ENCODE data around the gene APOL2.
A peak's percentile ranks its signal among the peaks of the same experiment; 100 is the strongest.
"Not testable (repeated sequence)": the region's sequence is repeated elsewhere in the genome, so short reads cannot be mapped to it uniquely, and the experiment has no call there.

APOL2 gene

DNA sequence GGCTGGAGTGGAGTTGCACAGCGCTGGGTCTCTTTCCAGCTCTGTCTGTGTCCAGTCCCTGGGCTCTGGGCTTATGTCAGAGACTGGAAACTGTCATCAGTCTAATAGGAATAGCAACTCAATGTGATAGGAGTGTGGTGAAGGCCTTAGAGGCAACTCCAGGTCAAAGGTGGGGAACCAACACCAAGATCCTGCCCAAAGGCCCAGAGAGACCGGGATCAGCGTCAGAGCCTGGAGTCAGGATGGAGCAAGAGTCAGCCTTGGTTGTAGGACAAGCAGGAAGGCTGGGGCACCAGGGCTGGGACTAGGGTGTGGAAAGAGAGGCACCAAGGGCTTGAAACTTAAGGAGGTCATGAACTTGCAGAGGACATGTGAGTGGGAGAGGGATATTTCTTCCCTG lies 23.0 kb upstream of the APOL2 start:
- not testable (repeated sequence) for DNase-seq

DNA sequence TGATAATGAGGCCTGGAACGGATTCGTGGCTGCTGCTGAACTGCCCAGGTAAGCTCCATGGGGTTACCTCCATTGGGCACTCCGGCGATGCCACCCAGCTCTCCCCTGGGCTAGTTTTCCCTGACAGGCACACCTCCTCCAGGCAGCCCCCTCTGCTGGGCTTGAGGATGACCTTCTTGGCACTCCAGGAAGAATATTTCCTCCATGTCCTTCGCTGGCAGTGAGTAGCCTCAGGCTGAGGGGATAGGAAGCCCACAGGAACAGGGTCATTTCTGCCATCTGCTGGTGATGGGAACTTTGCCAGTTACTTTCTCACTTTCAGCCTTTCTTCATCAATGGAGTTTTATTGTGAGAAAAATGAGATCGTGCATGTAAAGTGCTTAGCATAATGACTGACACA lies 22.3 kb upstream of the APOL2 start:
- DNase-seq: not testable (repeated sequence)

DNA sequence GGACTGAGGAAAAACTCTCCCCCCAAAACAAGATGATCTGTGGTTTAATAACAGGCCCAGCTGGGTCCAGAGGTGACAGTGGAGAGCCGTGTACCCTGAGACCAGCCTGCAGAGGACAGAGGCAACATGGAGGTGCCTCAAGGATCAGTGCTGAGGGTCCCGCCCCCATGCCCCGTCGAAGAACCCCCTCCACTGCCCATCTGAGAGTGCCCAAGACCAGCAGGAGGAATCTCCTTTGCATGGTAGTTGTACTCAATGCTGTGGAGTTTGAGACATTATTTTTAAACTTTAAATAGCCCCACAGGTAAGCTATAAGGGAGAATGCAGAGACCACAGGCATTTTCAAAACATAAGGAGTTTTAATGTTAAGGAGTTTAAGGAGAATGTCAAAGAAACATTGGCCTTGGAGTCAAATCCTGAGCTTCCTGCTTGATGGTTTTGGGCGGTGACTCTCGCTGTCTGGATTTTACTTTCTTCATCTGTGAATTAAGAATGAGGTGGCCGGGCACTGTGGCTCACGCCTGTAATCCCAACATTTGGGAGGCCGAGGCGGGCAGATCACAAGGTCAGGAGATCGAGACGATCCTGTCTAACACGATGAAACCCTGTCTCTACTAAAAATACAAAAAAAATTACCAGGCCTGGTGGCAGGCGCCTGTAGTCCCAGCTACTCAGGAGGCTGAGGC lies 20.4 kb upstream of the APOL2 start:
- DNase-seq: no peak

DNA sequence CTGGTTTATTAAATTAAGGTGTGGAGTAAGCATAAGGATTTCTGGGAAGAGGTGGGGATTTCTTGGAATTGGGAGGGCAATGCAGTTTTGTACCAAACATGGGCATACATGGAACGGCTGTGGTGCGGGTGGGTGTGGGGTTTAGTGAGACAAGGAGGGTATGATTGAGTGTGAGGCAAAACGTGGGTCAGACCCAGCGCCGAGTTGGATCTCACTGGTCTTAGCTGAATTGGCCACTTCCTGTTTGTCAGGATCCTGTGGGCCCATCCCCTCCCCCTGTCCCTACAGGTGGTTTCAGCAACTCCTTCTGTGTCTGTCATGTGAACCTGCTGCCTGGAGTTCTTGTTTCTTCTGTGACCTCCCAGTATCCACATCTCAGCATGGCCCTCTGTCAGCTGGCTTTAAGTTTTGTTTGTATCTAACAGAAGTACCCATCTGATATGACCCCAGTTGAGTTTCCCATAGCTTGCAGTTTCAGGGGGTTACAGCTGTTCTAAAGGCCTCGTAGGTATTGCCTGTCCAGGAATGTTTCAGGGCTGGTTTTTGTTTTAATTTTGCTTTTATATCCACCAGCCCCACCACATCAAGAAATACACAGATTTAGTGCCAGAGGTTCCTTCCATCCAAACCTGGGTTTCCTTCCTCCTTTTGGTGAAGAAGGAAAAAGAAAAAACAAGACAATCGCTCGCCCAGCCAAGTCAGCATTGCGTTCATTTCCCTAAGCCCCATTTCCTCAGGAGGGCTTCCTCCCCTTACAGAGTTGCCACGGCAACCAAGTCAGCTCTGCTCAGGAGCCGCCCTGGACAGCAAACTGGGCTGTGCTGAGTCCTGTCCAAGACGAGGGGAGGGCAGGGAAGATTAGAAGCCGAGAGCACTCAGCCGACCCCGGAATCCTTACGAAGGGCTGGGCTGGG lies 19.6 kb upstream of the APOL2 start:
- DNase-seq: peak; percentile 62

DNA sequence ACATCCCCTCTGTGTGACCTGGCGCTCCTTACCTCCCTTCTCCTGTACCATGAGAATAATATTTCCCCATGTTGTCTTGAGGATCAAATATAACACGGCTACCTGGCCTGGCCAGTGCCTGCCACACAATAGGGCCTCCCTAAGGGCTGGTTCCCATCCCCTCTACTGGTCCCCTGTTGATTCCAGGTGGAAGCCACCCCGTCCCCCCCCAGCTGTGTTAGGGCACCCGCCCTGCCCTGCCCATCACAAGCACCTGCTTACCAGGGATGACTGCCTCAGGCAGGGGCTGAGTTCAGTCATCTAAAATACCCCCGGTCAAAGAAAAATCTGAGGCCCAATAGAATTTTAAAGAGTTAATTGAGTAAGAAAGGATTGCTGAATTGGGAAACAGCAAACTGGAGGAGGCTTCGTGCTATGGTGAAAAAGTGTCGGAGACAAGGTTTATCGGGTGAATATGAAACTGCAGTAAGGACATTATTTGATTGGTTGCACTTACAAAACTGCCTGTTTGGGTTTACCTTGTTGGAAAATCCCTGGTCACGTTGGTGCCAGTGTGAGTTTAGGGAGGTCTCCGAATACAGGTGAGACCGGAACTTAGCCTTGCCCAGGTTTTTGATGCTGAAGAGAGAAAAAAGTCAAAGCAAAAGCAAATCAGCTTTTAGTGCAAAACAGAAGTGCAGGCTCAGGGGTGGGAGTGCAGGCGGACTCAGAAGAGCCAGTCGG lies 18.8 kb upstream of the APOL2 start:
- no peak for DNase-seq

DNA sequence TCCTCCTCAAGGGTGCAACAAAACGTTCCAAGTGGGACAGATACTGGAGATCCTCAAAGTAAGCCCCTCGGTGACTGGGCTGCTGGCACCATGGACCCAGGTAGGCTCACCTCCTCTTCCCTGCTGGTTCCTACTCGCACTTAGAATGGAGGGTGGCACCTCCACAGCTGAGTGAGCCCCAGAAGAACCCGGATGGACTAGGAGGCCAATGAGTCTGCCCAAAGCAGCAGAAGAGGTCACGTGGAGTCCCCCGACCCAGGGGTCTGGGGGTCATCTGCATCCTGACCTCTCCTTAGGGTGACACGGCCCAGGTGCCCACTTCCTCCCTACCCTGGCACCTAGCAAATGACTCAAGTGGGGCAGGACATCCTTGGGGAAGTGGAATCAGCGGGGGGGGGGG lies 18.0 kb upstream of the APOL2 start:
- no peak for DNase-seq

DNA sequence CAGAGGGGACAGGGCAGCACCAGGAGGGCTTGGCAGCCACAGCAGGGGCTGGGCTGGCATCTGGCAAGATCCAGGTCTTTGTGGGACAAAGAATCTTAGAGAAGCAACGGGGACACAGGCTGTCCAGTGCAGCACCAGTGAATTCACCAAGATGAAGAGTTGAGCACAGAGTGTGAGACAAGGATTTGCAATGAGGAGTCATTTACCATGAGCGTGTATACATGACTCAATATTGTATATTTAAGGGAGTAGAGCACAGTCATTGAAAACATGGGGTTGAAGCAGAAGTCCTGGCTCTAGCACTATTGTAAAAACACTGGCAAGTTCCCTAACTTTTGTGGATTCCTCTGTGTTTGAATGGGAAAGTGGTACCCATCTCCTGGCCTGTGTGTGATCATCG lies 17.2 kb upstream of the APOL2 start:
- no peak for DNase-seq

DNA sequence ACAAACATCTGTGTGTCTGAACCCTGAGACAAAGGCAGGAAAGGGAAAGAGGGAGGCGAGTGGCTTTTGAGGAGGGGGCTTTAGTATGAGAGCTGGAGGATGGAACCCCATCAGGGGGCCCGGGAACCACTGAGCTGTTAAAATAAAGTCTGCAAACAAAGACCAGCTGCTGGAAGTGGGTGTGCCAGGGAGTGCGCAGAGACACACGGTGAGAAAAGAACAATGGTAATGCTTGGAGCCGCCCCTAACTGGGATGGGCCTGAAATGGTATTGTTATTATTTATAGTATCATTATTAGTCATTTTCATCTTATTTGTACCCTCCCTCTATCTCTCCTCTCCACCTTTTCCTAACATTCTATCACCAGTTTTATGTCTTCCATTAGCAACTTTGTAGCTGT lies 16.2 kb upstream of the APOL2 start:
- DNase-seq: not testable (repeated sequence)

DNA sequence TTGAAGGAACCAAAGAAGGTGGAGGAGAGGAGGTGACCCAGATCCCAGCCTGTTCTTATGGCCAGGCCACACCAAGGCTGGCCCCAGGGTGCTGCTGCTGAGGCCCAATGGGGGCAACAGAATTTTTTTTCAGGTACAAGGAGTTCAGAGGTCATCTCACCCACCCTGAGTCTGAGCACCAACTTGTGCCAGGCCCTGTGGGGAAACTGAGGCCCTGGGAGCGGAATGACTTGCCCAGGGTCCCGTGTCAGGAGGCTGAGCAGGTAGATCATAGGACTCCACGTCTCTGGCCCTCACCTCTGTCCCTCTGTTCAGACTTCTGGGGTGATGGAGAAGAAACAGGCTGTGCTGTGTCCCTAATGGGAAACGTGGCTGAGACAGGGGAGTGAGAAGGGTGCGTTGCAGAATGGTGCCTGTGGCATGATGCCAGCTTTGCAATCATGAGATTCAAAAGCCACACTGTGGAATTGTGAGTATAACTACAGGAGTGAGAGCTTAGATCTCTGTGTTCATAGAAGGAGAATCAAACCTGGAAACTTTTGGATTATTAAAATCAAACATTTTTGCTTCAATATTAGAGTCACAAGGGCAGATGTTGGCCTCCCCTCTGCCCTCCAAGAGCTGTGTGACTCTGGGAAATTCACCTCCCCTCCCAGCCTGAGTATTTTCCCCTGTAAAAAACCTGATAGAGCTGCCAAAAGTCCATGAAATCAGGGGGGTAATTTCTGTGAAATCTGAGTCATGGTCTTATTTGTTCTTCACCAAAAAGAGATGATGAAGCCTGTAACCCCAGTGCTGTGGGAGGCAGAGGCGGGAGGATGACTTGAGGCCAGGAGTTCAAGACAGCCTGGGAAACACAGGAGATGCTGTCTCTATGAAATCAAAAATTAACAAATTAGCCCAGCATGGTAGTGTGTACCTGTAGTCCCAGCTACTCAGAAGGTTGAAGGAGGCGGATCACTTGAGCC lies 14.5 kb upstream of the APOL2 start:
- no peak for DNase-seq

DNA sequence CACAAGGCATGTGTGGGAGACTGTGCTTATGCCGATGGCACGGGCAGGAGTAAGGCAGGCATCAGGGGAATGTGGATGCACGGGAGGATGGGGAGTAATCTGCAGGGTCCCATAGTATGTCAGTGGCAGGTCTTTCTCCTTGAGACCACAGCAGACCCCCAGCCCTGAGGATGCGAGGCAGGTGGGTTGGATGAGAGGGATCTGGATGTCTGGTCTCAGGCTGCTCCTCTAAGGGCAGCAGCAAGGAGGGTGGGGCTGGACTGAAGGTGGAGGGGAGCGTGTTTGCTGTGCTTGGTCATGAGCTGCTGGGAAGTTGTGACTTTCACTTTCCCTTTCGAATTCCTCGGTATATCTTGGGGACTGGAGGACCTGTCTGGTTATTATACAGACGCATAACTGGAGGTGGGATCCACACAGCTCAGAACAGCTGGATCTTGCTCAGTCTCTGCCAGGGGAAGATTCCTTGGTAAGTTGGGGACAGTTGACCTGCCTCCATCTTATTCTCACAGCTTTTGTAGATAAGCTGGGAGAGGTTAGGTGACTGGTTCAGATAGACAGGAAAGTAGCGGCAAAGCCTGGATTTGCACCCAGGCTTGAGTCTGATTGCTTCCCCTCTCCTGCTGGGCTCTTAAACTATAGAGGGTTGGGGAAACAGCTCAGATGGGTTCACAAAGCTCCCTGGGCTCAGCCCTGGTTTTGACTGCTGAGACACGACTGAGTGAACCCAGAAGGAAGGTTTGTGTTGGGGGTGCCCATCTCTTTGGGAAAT lies 13.6 kb upstream of the APOL2 start, which contains the start of gene APOL1:
TSS of gene APOL1 (plus strand) at position 380 of the 769 bp plus-strand sequence. CDS start 1,823 bp downstream, outside the sequence.
- no peak for DNase-seq

DNA sequence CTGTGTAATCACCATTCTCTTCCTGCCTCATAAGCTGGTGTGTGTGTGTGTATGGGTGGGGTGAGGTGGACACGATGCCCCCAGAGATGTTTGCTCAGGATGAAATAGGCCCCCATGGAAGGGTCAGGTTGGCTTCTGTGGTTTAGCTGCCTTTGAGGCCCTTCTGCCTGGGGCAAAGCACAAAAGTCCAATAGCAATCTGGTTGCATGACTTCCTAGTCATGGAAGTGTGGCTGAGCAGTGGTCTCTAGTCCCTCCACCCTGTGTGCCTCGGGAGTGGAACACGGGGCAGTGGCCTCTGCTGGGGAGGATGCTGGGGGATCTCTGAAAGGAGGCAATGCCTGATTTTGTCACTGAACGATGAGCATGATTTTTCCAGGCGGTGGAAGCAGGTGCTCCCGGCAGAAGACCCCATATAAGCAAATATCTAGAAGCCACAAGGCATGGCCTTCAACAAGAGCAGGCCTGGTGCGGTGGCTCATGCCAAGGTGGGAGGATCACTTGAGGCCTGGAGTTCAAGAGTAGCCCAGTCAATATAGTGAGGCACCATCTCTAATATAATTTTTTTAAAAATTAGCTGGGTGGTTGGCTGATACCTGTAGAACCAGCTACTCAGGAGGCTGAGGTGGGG lies 12.8 kb upstream of the APOL2 start:
- not testable (repeated sequence) for DNase-seq

DNA sequence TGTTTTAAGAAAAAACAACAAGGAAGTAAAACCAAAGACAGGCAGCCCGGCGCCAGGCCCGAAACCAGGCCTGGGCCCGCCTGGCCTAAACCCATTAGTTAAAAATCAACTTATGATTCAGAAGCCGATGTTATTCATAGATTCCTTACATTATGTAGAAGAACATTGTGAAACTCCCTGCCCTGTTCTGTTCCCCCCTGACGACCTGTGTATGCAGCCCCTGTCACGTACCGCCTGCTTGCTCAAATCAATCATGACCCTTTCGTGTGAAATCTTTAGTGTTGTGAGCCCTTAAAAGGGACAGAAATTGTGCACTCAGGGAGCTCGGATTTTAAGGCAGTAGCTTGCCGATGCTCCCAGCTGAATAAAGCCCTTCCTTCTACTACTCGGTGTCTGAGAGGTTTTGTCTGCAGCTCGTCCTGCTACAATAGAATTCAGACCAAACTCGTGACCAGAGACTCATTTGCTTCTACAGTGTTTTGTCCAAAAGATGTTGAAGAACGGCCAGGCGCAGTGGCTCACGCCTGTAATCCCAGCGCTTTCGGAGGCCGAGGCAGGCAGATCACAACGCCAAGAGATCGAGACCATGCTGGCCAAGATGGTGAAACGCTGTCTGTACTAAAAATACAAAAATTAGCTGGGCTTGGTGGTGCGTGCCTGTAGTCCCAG lies 11.1 kb upstream of the APOL2 start:
- not testable (repeated sequence) for DNase-seq

DNA sequence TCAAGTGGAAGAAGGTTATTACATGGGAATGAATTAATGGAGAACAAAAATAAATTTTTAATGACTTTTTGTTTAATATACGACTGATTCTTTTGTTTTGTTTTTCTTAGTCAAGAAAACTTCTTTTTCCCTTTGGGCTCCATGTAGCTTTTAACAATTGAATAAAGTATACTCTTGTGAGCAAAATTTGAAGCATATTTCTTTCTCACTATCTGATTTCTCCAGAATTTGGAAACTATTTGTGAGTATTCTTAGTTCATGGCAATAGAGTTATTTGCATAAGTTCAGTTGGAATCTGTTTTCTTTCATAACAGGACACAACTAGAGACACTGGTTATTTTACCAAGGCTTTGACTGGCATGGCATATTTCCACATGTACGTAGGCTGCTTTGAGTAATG lies 9.8 kb upstream of the APOL2 start:
- DNase-seq: no peak

DNA sequence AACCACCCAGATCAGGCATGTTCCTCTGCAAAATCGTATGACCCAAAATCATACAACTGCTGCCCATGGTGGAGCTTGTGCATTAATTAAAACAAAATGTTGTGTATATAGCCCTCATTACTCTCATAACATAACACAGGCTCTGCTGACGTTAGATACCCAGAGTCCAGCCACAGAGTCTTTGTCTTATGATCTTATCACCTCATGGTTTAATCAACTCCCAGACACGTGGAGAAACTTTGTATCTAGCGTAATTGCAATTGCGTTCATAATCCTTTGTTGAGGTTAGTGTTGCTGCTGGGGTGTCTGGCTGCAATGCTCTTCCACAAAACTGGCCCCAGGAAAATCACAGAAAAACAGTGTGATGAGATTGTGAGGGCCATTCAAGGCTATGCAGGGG lies 8.6 kb upstream of the APOL2 start:
- DNase-seq: no peak

DNA sequence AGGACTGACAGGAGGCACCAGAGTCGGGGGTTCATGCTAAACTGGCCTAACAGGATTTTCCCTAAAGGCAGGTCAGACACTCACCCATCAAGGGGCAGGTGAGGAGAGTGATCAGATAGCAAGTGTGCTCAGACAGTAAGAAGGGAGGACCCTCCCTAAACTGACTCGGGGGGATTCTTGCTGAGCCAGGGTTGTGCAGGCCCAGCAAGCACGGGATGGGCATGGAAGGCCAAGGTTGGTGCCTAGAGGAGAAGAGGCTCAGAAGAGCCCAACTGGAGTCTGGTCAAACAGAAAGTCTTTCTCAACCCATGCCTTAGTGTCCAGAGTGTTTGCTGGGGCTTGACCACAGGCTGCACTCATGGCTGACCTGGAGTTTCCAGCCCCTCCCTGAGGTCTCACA lies 7.4 kb upstream of the APOL2 start:
- no peak for DNase-seq

DNA sequence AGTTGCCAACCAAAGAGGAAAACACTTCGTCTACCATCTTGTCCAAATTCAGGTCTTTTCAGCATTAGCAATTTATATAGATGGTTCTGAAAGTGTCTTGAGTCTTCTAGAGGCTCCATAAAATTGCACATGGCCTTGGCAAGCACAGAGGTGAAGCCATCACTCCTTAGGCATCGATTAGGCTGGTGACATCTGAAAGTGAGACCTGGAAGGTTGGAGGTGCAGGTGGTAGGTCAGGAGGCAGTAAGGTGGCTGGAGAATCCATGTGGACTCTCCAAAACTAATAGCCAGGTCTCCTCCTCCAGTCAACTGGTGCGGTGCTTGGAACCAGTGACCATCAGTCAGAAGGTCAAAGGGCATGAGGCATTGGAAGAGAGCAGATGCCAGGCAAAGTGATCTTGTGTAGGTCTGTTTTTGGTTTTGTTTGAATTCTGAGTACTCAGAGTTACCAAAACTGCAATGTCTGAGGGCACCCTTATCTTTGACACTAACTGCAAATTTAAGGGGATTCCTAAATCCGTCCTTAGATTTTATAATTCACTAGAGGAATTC lies 6.6 kb upstream of the APOL2 start:
- DNase-seq: no peak

DNA sequence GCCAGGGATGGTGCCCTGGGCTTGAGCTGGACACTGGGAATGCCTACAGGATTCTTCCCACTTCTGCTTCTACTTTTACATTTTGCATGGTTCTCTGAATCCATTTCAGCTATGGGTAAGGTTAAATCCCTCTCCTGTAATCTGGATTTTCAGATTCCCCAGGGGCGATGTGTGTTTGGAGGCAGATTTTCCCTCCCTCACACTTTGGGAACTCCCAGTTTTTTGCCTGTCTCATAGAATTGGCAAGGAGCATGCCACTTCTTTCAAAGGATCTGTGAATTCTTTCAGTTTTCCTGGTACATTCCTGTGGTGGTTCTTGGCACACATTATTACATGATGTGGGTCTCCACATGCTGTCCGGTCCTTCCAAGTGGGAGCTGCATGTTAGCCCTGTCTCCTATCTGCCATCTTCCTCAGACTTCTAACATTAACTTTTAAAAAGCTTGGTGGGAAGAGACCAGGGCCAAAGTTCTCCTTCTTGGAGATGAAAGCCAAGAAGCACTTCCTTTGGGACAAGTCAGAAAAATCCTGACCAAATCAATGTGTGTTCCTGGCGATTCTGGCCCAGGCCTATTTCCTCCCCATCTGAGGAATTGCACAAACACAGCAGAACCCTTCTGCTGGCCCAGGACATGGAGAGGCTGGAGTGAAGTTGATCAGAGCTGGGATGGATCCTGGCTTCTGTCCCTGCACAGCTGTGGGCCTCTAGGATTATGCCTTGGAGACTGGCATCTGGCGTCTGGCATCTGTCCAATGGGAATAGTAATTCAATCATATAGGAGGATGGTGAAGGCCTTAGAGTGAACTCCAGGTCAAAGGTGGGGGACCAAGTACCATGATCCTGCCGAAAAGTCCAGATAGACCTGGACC lies 5.4 kb upstream of the APOL2 start:
- DNase-seq: peak; percentile 76

DNA sequence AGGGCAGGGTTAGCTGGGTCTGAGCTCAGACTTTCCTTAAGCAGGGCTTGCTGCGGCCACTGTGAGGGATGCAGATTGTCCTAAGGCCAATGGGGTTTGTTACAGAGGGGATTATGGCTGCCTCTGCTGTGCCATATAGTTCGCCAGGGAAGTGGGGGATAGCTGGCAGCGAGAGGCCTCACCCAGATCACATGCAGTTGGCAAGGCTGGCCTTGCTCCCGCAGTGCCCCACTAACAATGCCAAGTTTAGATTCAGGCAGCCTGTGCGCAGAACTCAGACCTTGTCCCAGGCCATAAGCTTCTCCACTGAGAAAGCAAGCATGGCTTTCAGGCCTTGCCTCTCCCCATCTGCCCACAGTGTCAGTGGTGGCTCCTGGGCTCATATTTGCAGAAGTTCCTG lies 4.7 kb upstream of the APOL2 start:
- DNase-seq: no peak

DNA sequence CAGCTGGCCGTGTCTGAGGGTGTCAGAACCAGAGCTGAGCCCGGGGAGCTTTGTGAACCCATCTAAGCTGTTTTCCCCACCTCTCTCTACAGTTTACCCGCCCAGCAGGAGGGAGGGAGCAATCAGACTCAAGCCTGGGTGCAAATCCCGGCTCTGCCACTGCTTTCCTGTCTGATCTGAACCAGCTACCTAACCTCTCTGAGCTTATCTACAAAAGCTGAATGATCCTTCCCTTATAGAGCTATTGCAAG lies 252 bp downstream of the APOL2 start:
- DNase-seq: no peak
